ENCODE measurements around the gene GSDMA. TPM values are rescaled to one million over a fixed set of nuclear protein-coding genes. Genes with fewer than 3 reads are reported as not detected.

The GSDMA gene
- total RNA-seq, 2 experiments from 2014 or later = 0.14 TPM; not detected in 1

DNA sequence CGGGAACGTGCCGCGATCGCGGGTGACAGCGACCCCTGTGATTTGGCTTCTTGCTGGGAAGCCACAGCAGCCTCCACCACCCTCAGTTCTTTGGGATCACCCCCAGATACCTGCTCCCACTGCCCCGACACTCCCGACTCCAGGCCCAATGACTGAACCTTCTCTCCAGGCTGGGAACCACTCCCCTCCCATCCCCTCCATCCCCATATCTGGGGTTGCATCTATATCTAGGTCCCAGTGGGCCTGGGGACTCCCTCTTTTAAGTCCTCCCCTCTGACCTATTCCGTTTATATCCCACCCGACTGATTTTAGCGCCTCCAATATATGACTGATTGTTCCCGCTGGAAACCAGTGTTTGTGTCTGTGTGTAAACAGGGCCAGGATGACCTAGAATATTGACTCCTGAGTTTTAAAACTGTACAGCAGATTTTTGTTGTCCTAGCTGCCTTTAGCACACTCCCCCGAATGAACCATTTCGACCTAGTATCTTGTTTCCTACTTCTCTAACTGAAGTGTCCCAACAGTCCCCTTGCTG is 18.5 kb downstream of the GSDMA start:
- peaks cover 25% of the 10 kb centered on the region for H3K4me1 ChIP-seq (ENCODE audit: insufficient read depth, low read length)
- Mint-ChIP-seq H3K27me3 (no peaks in the 10 kb centered on the region), H3K27ac (peak overlapping the region; percentile 95), H3K4me3 (peak overlapping the region; percentile 89), H3K4me1 (ENCODE audit: low read depth) (peaks cover 43% of the 10 kb centered on the region), H3K9me3 (no peaks in the 10 kb centered on the region), H3K36me3 (ENCODE audit: low read depth) (peaks cover 53% of the 10 kb centered on the region)
- no peaks in the 10 kb centered on the region for H3K9me3 ChIP-seq (ENCODE audit: control insufficient read depth in 1 of 2, insufficient read depth in 1 of 2, low read length in 2 of 2)
- POLR2A ChIA-PET = interaction anchor here (0.9 to 3.1 kb wide), 35 partner anchors 10 to 1182 kb away, joined by 3 to 46 read pairs (median 6); partner anchors contain the start of genes CASC3, GSDMA, IKZF3 and LRRC3C
- DNase-seq = no peak
- TF ChIP-seq, protein P1, sequence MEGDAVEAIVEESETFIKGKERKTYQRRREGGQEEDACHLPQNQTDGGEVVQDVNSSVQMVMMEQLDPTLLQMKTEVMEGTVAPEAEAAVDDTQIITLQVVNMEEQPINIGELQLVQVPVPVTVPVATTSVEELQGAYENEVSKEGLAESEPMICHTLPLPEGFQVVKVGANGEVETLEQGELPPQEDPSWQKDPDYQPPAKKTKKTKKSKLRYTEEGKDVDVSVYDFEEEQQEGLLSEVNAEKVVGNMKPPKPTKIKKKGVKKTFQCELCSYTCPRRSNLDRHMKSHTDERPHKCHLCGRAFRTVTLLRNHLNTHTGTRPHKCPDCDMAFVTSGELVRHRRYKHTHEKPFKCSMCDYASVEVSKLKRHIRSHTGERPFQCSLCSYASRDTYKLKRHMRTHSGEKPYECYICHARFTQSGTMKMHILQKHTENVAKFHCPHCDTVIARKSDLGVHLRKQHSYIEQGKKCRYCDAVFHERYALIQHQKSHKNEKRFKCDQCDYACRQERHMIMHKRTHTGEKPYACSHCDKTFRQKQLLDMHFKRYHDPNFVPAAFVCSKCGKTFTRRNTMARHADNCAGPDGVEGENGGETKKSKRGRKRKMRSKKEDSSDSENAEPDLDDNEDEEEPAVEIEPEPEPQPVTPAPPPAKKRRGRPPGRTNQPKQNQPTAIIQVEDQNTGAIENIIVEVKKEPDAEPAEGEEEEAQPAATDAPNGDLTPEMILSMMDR (IDR thresholded peaks at IDR 0.05) = no peak
- peak overlapping the region; percentile 89 to 97 for H3K27ac ChIP-seq (ENCODE audit: low read depth in 1 of 2, low read length in 2 of 2)
- intact Hi-C loops (cut with DNase I, micrococcal nuclease) = loop anchor here (2.0 to 10.0 kb wide), 7 partner anchors 106 to 436 kb away; partner anchors contain the start of gene STARD3 (in 1 of the 2)
- ATAC-seq (ENCODE audit: poor library complexity) = no peak
- H3K4me3 ChIP-seq (ENCODE audit: low read length) = peak overlapping the region; percentile 96
- CTCF ChIA-PET = interaction anchor here (0.6 to 4.9 kb wide), 19 partner anchors 12 to 828 kb away, joined by 3 to 55 read pairs (median 5); partner anchors contain the start of genes GSDMA, IKZF3, MIEN1 and WIPF2
- no peaks in the 10 kb centered on the region for H3K27me3 ChIP-seq (ENCODE audit: control insufficient read depth in 1 of 2, insufficient read depth in 2 of 2, low read length in 2 of 2)
- peaks cover 26% of the 10 kb centered on the region for H3K36me3 ChIP-seq (ENCODE audit: insufficient read depth, low read length)

DNA sequence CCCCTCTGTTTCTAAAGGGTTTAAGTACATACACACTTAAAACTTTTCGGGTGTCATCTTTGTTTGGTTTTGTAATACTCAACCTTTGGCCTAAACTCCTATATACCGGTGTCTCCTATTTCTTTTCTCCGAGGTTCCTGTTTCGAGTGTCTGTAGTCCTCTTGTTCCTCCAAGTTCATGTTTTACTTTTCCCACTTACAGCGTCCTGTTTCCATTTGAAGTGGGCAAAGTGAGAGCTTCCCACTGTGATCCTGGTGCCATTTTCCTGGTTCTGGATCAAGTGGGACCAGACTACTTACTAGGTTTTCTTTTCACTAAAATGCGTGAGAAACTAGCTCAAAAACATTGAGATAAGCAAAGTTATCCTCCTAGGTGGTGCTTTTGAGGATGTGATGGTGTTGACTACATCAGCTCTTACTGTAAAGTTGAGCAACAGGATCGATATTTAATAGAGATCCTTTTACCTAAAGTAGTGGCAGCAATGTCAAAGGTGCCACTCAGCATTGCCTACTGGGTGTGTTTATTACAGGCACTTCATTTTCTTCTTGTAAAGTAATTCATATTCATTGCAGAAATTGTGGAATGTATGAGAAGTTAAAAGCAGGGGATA is 19.1 kb downstream of the GSDMA start:
- peak overlapping the region; percentile 96 for H3K4me3 ChIP-seq (ENCODE audit: low read length)
- Mint-ChIP-seq H3K36me3 (ENCODE audit: low read depth) (peaks cover 58% of the 10 kb centered on the region), H3K27ac (peak overlapping the region; percentile 95)

DNA sequence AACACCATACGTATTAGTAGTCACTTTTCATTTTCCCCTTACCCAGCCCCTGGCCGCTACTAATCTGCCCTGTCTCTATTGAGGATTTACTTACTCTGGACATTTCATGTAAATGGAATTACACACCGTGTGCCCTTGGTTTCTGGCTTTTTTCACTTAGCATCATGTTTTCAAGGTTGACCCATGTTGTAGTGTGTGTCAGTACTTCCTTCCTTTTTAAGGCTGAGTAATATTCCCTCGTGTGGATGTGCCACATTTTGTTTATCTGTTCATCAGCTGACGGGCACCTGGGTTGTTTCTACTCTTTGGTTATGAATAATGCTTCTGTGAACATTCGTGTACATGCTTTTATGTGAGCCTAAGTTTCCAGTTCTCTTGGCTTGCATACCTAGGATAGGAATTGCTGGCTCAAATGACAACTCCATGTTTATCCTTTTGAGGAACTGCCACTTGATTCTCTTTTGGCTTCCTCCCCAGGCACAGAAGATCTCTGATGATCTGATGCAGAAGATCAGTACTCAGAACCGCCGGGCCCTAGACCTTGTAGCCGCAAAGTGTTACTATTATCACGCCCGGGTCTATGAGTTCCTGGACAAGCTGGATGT is 25.5 kb downstream of the GSDMA start:
- H3K27me3 ChIP-seq (ENCODE audit: control insufficient read depth in 1 of 2, insufficient read depth in 2 of 2, low read length in 2 of 2) = no peaks in the 10 kb centered on the region
- ChIA-PET POLR2A (no interaction called here), CTCF (no interaction called here)
- peaks cover 23% of the 10 kb centered on the region for H3K4me1 Mint-ChIP-seq (ENCODE audit: low read depth)
- no peaks in the 10 kb centered on the region for H3K9me3 ChIP-seq (ENCODE audit: control insufficient read depth in 1 of 2, insufficient read depth in 1 of 2, low read length in 2 of 2)
- H3K9me3 Mint-ChIP-seq = no peaks in the 10 kb centered on the region
- intact Hi-C loops (cut with DNase I, micrococcal nuclease) = loop anchor here in 1 of 2 experiments (10.0 kb wide), 1 partner anchor 444 kb away; no protein-coding TSS in a partner anchor
- H3K36me3 Mint-ChIP-seq (ENCODE audit: low read depth) = peaks cover 98% of the 10 kb centered on the region
- no peak overlapping the region for H3K27ac ChIP-seq (ENCODE audit: low read depth in 1 of 2, low read length in 2 of 2)
- ATAC-seq (ENCODE audit: poor library complexity) (no peak), DNase-seq (no peak)
- peaks cover 4% of the 10 kb centered on the region for H3K4me1 ChIP-seq (ENCODE audit: insufficient read depth, low read length)
- TF ChIP-seq, protein P1 (IDR thresholded peaks at IDR 0.05) = no peak
- H3K4me3 ChIP-seq (ENCODE audit: low read length) = no peak overlapping the region
- no peaks in the 10 kb centered on the region for H3K27me3 Mint-ChIP-seq
- H3K36me3 ChIP-seq (ENCODE audit: insufficient read depth, low read length) = peaks cover 96% of the 10 kb centered on the region
- H3K27ac Mint-ChIP-seq = no peak overlapping the region
- H3K4me3 Mint-ChIP-seq = no peak overlapping the region

More for the DNA sequence above, 19.1 kb downstream of the GSDMA start:
- Histone ChIP-seq H3K27ac (ENCODE audit: low read depth in 1 of 2, low read length in 2 of 2) (peak overlapping the region in 1 of 2 donors; percentile 97), H3K9me3 (ENCODE audit: control insufficient read depth in 1 of 2, insufficient read depth in 1 of 2, low read length in 2 of 2) (no peaks in the 10 kb centered on the region), H3K36me3 (ENCODE audit: insufficient read depth, low read length) (peaks cover 32% of the 10 kb centered on the region), H3K27me3 (ENCODE audit: control insufficient read depth in 1 of 2, insufficient read depth in 2 of 2, low read length in 2 of 2) (no peaks in the 10 kb centered on the region), H3K4me1 (ENCODE audit: insufficient read depth, low read length) (peaks cover 25% of the 10 kb centered on the region)
- intact Hi-C loops (cut with DNase I, micrococcal nuclease) = loop anchor here (2.0 to 10.0 kb wide), 7 partner anchors 107 to 437 kb away; partner anchors contain the start of gene STARD3 (in 1 of the 2)
- H3K4me3 Mint-ChIP-seq = peak overlapping the region; percentile 89
- ATAC-seq (ENCODE audit: poor library complexity) = no peak
- peaks cover 43% of the 10 kb centered on the region for H3K4me1 Mint-ChIP-seq (ENCODE audit: low read depth)
- no peaks in the 10 kb centered on the region for H3K27me3 Mint-ChIP-seq
- TF ChIP-seq, protein P1 (IDR thresholded peaks at IDR 0.05) = no peak
- CTCF ChIA-PET = interaction anchor here (4.9 kb wide), 1 partner anchor 24 kb away, joined by 55 read pairs; no protein-coding TSS in a partner anchor
- POLR2A ChIA-PET = interaction anchor here (0.7 to 3.1 kb wide), 3 partner anchors 28 to 94 kb away, joined by 4 to 46 read pairs (median 4); no protein-coding TSS in a partner anchor
- peak in 1 of 14 experiments; percentile 17 for DNase-seq
- H3K9me3 Mint-ChIP-seq = no peaks in the 10 kb centered on the region

Data from CD4-positive, alpha-beta T cell (primary cell).